Measurements from ENCODE around the gene HIPK2.

Gene HIPK2

GRCh38 chr7:139583826-139584553 is 193.8 kb downstream of the HIPK2 start:
- DNase-seq (ENCODE audit: insufficient read length), result no peak
- TF ChIP-seq TAF1 (IDR thresholded peaks at IDR 0.05; ENCODE audit: borderline replicate concordance, low read depth, low read length) (no peak), POLR2AphosphoS5 (IDR thresholded peaks at IDR 0.05; ENCODE audit: low read depth, low read length) (no peak), POLR2A (IDR thresholded peaks at IDR 0.05; ENCODE audit: low read depth, low read length) (no peak)
- FAIRE-seq, result no peak

- no peak for DNase-seq (ENCODE audit: insufficient read length)
- no peak for TF ChIP-seq POLR2AphosphoS5 (IDR thresholded peaks at IDR 0.05; ENCODE audit: low read depth, low read length)
- TF ChIP-seq TAF1 (IDR thresholded peaks at IDR 0.05; ENCODE audit: borderline replicate concordance, low read depth, low read length), result no peak
- no peak for TF ChIP-seq POLR2A (IDR thresholded peaks at IDR 0.05; ENCODE audit: low read depth, low read length)
- no peak for FAIRE-seq
These were observed 195.1 kb downstream of the HIPK2 start for GRCh38 chr7:139582671-139583155.

DNA sequence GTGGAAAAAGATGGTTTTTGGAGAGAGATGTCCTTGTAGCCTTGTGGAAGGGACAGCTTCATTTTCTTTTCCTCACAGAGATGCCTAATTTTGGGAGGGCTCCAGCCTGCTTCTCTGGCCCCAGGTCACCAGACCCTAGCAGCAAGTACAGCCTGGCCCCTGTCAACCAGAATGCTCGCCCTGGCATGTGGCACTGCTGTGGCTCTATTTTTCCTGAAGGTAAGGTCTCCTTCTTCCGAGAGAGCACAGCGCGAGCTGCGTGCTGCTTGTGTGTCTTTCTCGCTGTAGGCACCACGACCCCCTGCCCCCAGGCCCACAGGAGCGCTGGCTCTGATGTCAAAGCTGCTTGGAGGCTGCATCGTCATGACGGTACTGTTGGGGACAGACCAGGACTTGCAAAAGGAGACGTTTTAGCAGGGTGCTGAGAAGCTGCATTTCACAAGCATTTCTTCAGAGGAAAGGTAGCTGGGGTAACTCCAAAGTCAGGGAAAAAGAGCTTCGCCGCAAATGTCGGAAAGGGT is 195.6 kb downstream of the HIPK2 start:
- no peak for TF ChIP-seq POLR2A (IDR thresholded peaks at IDR 0.05; ENCODE audit: low read depth, low read length)
- DNase-seq (ENCODE audit: insufficient read length) (no peak), FAIRE-seq (no peak)

GRCh38 chr7:139580435-139580834 is 197.4 kb downstream of the HIPK2 start:
- no peak; the same call in 1 of the 2 replicates for TF ChIP-seq POLR2AphosphoS5 (IDR thresholded peaks at IDR 0.05; ENCODE audit: low read depth, low read length)
- no peak for TF ChIP-seq POLR2A (IDR thresholded peaks at IDR 0.05; ENCODE audit: low read depth, low read length)
- TF ChIP-seq TAF1 (IDR thresholded peaks at IDR 0.05; ENCODE audit: borderline replicate concordance, low read depth, low read length), result no peak
- FAIRE-seq (no peak), DNase-seq (ENCODE audit: insufficient read length) (no peak)

- no peak for DNase-seq (ENCODE audit: insufficient read length)
- TF ChIP-seq TAF1 (IDR thresholded peaks at IDR 0.05; ENCODE audit: borderline replicate concordance, low read depth, low read length) (no peak), POLR2A (IDR thresholded peaks at IDR 0.05; ENCODE audit: low read depth, low read length) (no peak), POLR2AphosphoS5 (IDR thresholded peaks at IDR 0.05; ENCODE audit: low read depth, low read length) (no peak)
These were observed 201.4 kb downstream of the HIPK2 start for GRCh38 chr7:139576179-139576973.

GRCh38 chr7:139575338-139575680 is 202.5 kb downstream of the HIPK2 start:
- FAIRE-seq (no peak), DNase-seq (ENCODE audit: insufficient read length) (no peak)
- no peak for TF ChIP-seq POLR2AphosphoS5 (IDR thresholded peaks at IDR 0.05; ENCODE audit: low read depth, low read length)
- no peak for TF ChIP-seq POLR2A (IDR thresholded peaks at IDR 0.05; ENCODE audit: low read depth, low read length)
- TF ChIP-seq TAF1 (IDR thresholded peaks at IDR 0.05; ENCODE audit: borderline replicate concordance, low read depth, low read length), result no peak

More at GRCh38 chr7:139576179-139576973, 201.4 kb downstream of the HIPK2 start:
- FAIRE-seq, result no peak

- FAIRE-seq, result no peak
- TF ChIP-seq TAF1 (IDR thresholded peaks at IDR 0.05; ENCODE audit: borderline replicate concordance, low read depth, low read length) (no peak), POLR2AphosphoS5 (IDR thresholded peaks at IDR 0.05; ENCODE audit: low read depth, low read length) (no peak), POLR2A (IDR thresholded peaks at IDR 0.05; ENCODE audit: low read depth, low read length) (no peak)
These were observed 203.0 kb downstream of the HIPK2 start for GRCh38 chr7:139574618-139575337.

DNA sequence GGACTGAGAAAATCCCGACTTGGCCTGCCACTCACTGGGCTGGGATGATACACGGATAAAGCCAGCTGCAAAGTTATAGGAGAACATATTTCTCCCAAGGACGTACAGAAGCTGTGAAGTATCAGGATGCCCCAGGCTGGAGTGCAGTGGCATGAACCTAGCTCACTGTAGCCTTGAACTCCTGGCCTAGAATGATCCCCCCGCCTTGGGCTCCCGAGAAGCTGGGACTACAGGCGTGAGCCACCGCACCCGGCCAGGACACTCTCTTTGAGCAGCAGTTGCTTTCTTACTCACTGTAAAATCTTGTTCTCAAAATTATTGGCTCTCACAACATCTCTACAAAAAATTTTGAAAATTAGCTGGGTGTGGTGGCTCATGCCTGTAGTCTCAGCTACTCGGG is 203.9 kb downstream of the HIPK2 start:
- no peak for FAIRE-seq
- no peak for DNase-seq (ENCODE audit: insufficient read length)
- no peak for TF ChIP-seq POLR2A (IDR thresholded peaks at IDR 0.05; ENCODE audit: low read depth, low read length)
- no peak for TF ChIP-seq POLR2AphosphoS5 (IDR thresholded peaks at IDR 0.05; ENCODE audit: low read depth, low read length)
- TF ChIP-seq TAF1 (IDR thresholded peaks at IDR 0.05; ENCODE audit: borderline replicate concordance, low read depth, low read length), result no peak

More at GRCh38 chr7:139574618-139575337, 203.0 kb downstream of the HIPK2 start:
- no peak for DNase-seq (ENCODE audit: insufficient read length)

DNA sequence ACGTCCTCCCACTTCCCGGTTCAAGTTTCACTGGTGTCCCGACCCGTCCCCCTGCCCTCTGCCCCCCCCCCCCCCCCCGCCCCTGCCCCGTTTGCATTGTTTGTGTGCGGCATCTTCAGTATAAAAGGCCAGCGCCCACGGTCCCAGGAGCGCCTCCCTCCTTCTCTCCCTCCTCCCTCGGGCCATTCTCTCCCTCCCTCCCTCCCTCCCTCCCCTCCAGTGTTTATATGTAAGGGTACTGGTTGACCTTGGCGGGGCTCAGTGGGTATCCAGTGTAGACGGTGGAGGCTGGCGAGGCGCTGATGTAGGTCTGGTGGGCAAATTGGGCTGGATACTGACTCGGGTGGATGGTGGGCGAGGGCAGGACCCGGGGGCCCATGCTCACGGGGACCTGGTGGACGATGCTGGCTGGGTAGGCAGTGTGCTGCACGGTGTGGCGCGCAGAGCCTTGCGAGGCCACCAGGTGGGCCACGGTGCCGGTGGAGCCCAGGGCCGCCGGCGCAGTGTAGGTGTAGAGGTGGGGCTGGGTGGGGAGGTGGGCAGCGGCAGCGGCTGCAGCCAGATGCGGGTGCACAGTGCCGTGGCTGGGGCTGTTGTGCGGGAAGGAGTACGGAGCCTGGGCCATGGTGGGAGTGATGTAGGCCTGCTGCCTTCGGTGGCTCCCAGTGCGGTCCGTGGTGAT is 205.0 kb downstream of the HIPK2 start:
- FAIRE-seq (no peak), DNase-seq (ENCODE audit: insufficient read length) (no peak)
- TF ChIP-seq POLR2AphosphoS5 (IDR thresholded peaks at IDR 0.05; ENCODE audit: low read depth, low read length) (no peak), TAF1 (IDR thresholded peaks at IDR 0.05; ENCODE audit: borderline replicate concordance, low read depth, low read length) (no peak), POLR2A (IDR thresholded peaks at IDR 0.05; ENCODE audit: low read depth, low read length) (no peak)

DNA sequence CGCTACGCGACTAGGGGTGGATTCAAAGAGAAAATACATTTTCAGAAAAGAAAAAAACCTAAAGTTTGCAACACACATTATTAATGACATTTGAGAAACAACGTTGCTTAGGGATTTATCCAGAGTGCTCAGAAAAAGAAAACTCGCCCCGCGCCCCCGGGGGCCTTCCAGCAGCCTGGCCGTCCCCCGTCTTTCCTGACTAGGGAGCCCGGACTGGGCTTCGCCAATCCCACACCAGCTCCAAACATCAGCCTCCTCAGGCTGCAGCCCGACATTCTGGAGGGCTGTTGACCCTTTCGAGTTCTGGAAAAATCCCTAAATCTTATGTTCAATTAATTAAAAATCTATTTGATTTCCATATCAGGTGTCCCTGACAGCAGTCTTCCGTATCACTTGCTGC is 205.7 kb downstream of the HIPK2 start:
- no peak for FAIRE-seq

DNA sequence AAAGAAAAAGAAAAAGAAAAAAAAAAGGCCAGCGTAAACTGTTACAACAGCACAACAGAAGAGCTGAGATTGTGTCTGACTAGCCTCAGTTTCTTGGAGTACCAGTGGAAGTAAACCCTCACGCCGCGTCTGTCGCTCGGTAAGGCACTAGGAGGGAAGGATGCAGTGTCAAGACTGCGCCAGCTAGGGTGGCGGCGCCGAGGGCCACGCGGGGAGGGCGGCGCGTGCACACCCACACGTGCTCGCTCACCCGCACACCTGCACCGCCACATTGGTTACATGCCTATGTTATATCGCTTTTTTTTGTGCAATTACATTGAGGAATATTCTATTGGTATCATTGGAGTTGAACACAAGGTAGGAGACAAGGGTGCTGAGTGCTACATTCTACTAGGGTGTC is 206.1 kb downstream of the HIPK2 start:
- DNase-seq (ENCODE audit: insufficient read length) (no peak), FAIRE-seq (no peak)
- no peak for TF ChIP-seq POLR2A (IDR thresholded peaks at IDR 0.05; ENCODE audit: low read depth, low read length)
- TF ChIP-seq TAF1 (IDR thresholded peaks at IDR 0.05; ENCODE audit: borderline replicate concordance, low read depth, low read length), result no peak
- TF ChIP-seq POLR2AphosphoS5 (IDR thresholded peaks at IDR 0.05; ENCODE audit: low read depth, low read length), result no peak

More for the DNA sequence above, 205.7 kb downstream of the HIPK2 start:
- no peak for DNase-seq (ENCODE audit: insufficient read length)
- TF ChIP-seq POLR2A (IDR thresholded peaks at IDR 0.05; ENCODE audit: low read depth, low read length), result no peak
- TF ChIP-seq POLR2AphosphoS5 (IDR thresholded peaks at IDR 0.05; ENCODE audit: low read depth, low read length), result no peak
- no peak for TF ChIP-seq TAF1 (IDR thresholded peaks at IDR 0.05; ENCODE audit: borderline replicate concordance, low read depth, low read length)
